ENCODE data around the gene ZNF821.

- no peak for TF ChIP-seq EZH2 (IDR thresholded peaks at IDR 0.05; ENCODE audit: insufficient read depth, low read length)
- TF ChIP-seq, protein P1, sequence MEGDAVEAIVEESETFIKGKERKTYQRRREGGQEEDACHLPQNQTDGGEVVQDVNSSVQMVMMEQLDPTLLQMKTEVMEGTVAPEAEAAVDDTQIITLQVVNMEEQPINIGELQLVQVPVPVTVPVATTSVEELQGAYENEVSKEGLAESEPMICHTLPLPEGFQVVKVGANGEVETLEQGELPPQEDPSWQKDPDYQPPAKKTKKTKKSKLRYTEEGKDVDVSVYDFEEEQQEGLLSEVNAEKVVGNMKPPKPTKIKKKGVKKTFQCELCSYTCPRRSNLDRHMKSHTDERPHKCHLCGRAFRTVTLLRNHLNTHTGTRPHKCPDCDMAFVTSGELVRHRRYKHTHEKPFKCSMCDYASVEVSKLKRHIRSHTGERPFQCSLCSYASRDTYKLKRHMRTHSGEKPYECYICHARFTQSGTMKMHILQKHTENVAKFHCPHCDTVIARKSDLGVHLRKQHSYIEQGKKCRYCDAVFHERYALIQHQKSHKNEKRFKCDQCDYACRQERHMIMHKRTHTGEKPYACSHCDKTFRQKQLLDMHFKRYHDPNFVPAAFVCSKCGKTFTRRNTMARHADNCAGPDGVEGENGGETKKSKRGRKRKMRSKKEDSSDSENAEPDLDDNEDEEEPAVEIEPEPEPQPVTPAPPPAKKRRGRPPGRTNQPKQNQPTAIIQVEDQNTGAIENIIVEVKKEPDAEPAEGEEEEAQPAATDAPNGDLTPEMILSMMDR (IDR thresholded peaks at IDR 0.05; ENCODE audit: insufficient read depth, low read depth, low read length) = no peak
Measured at GRCh38 chr16:71811261-71811803, 72.7 kb downstream of the ZNF821 start.
